Bronchial epithelial cell (primary cell): ENCODE results near the gene KCNA2. TPM values are rescaled to one million over a fixed set of nuclear protein-coding genes. Genes with fewer than 3 reads are reported as not detected.

Experiments
- DNase-seq: peaks from one replicate; pipeline ENCODE4 v3.0.0-alpha.2; 2010; ENCODE audit warnings: low read depth
- FAIRE-seq: peaks from 2 replicates; lab custom pipeline; 2011; peaks lifted over from hg19 to GRCh38; lab: Jason Lieb, UNC
- H3K27me3 ChIP-seq: 2 replicates; pipeline ENCODE4 v1.5.1; 2011; ENCODE audit warnings: low read length; ENCODE audit not compliant: control insufficient read depth, insufficient read depth
- H3K36me3 ChIP-seq: 2 replicates; pipeline ENCODE4 v1.5.1; 2011; ENCODE audit warnings: low read length; ENCODE audit not compliant: control insufficient read depth, insufficient read depth
- H3K4me3 ChIP-seq: 2 replicates; pipeline ENCODE4 v1.5.1; 2011; ENCODE audit warnings: mild to moderate bottlenecking, low read depth, low read length, control low read depth
- CTCF ChIP-seq: IDR thresholded peaks from 2 replicates; pipeline ENCODE4 v1.5.1; 2011; ENCODE audit warnings: mild to moderate bottlenecking, moderate library complexity, low read length, control low read depth, inconsistent platforms; ENCODE audit not compliant: insufficient read depth, severe bottlenecking
- total RNA-seq: library from RNA; depleted of rRNA; stranded (reverse); fragments of >200 nt; gene quantifications from 2 replicates; pipeline ENCODE4 v1.2.1, GENCODE V29; 2014

Gene KCNA2
- total RNA-seq, 1 donor from 2014 or later, result not detected

- Histone ChIP-seq H3K36me3 (no peaks in the 10 kb centered on the region), H3K4me3 (no peak overlapping the region), H3K27me3 (no peaks in the 10 kb centered on the region)
- DNase-seq, result no peak
- FAIRE-seq, result no peak
- no peak for TF ChIP-seq CTCF
These were observed 33.4 kb downstream of the KCNA2 start for GRCh38 chr1:110572751-110573150.

- FAIRE-seq, result no peak
These were observed 35.3 kb downstream of the KCNA2 start for GRCh38 chr1:110570901-110571300.

GRCh38 chr1:110570307-110570706 is 35.9 kb downstream of the KCNA2 start:
- DNase-seq (no peak), FAIRE-seq (no peak)
- Histone ChIP-seq H3K36me3 (no peaks in the 10 kb centered on the region), H3K4me3 (no peak overlapping the region), H3K27me3 (no peaks in the 10 kb centered on the region)
- no peak for TF ChIP-seq CTCF

More at GRCh38 chr1:110570901-110571300, 35.3 kb downstream of the KCNA2 start:
- Histone ChIP-seq H3K27me3 (no peaks in the 10 kb centered on the region), H3K4me3 (no peak overlapping the region), H3K36me3 (no peaks in the 10 kb centered on the region)
- TF ChIP-seq CTCF, result no peak
- DNase-seq, result no peak

- DNase-seq, result no peak
- H3K4me3 ChIP-seq, result no peak overlapping the region
- FAIRE-seq, result no peak
These were observed 39.3 kb downstream of the KCNA2 start for GRCh38 chr1:110566836-110567235.

GRCh38 chr1:110565565-110565964 is 40.6 kb downstream of the KCNA2 start:
- TF ChIP-seq CTCF, result no peak
- H3K36me3 ChIP-seq, result no peaks in the 10 kb centered on the region
- DNase-seq, result no peak
- no peaks in the 10 kb centered on the region for H3K27me3 ChIP-seq
- no peak for FAIRE-seq
- H3K4me3 ChIP-seq, result no peak overlapping the region

More at GRCh38 chr1:110566836-110567235, 39.3 kb downstream of the KCNA2 start:
- H3K27me3 ChIP-seq, result no peaks in the 10 kb centered on the region
- no peak for TF ChIP-seq CTCF
- no peaks in the 10 kb centered on the region for H3K36me3 ChIP-seq

- DNase-seq (no peak), FAIRE-seq (no peak)
- Histone ChIP-seq H3K27me3 (peaks cover under 1% of the 10 kb centered on the region), H3K4me3 (no peak overlapping the region), H3K36me3 (no peaks in the 10 kb centered on the region)
- TF ChIP-seq CTCF, result no peak
These were observed 43.1 kb downstream of the KCNA2 start for GRCh38 chr1:110563089-110563488.
